Neural progenitor cell (in vitro differentiated cells): ENCODE data around the gene NHP2. TPM values are rescaled to one million over a fixed set of nuclear protein-coding genes. Genes with fewer than 3 reads are reported as not detected.
"Not testable (repeated sequence)": the region's sequence is repeated elsewhere in the genome, so short reads cannot be mapped to it uniquely, and the experiment has no call there.

Source experiments
- DNase-seq: peaks from one replicate; pipeline ENCODE4 v3.0.0-alpha.2; 2016; ENCODE audit warnings: low spot score
- H2AFZ ChIP-seq: fragments of 200-600 bp; sonication (generic); replicated peaks from 2 replicates; pipeline ENCODE4 v1.6.1; 2016; ENCODE audit warnings: antibody characterized with exemption
- H3F3A ChIP-seq: fragments of 200-600 bp; sonication (generic); 2 replicates; pipeline ENCODE4 v1.6.1; 2016; ENCODE audit warnings: antibody characterized with exemption, low read depth
- H3K27ac ChIP-seq: fragments of 200-600 bp; sonication (generic); 2 replicates; pipeline ENCODE4 v1.5.1; 2016; ENCODE audit warnings: mild to moderate bottlenecking
- H3K27me3 ChIP-seq: fragments of 200-600 bp; sonication (generic); 2 replicates; pipeline ENCODE4 v1.6.1; 2016; ENCODE audit warnings: mild to moderate bottlenecking, moderate library complexity
- H3K36me3 ChIP-seq: fragments of 200-600 bp; sonication (generic); 2 replicates; pipeline ENCODE4 v1.5.1; 2016
- H3K4me1 ChIP-seq: fragments of 200-600 bp; sonication (generic); 2 replicates; pipeline ENCODE4 v1.6.1; 2016; ENCODE audit warnings: mixed run types
- H3K4me2 ChIP-seq: fragments of 200-600 bp; sonication (generic); 2 replicates; pipeline ENCODE4 v1.6.1; 2016
- H3K4me3 ChIP-seq: fragments of 200-600 bp; sonication (generic); 2 replicates; pipeline ENCODE4 v1.5.1; 2016
- H3K79me2 ChIP-seq: fragments of 200-600 bp; sonication (generic); 2 replicates; pipeline ENCODE4 v1.6.1; 2016; ENCODE audit warnings: low read depth
- H3K9ac ChIP-seq: fragments of 200-600 bp; sonication (generic); 2 replicates; pipeline ENCODE4 v1.6.1; 2016
- H3K9me3 ChIP-seq: fragments of 200-600 bp; sonication (generic); 2 replicates; pipeline ENCODE4 v1.5.1; 2016; ENCODE audit warnings: low read depth
- H4K20me1 ChIP-seq: fragments of 200-600 bp; sonication (generic); 2 replicates; pipeline ENCODE4 v1.6.1; 2016; ENCODE audit warnings: low read depth
- H3K27ac Mint-ChIP-seq: 3 replicates; pipeline ENCODE4 v1.8.0; 2021; ENCODE audit warnings: mixed read lengths
- H3K27me3 Mint-ChIP-seq: 2 replicates; pipeline ENCODE4 v1.8.0; 2022; ENCODE audit warnings: low read depth, mild to moderate bottlenecking, inconsistent platforms, moderate library complexity, mixed read lengths; ENCODE audit not compliant: insufficient read depth
- H3K36me3 Mint-ChIP-seq: 3 replicates; pipeline ENCODE4 v1.8.0; 2021; ENCODE audit warnings: mixed read lengths
- H3K4me1 Mint-ChIP-seq: 3 replicates; pipeline ENCODE4 v1.8.0; 2021; ENCODE audit warnings: mixed read lengths
- H3K4me3 Mint-ChIP-seq: 3 replicates; pipeline ENCODE4 v1.8.0; 2021; ENCODE audit warnings: mild to moderate bottlenecking, moderate library complexity, mixed read lengths
- H3K9me3 Mint-ChIP-seq: 3 replicates; pipeline ENCODE4 v1.8.0; 2020; ENCODE audit warnings: mixed read lengths
- CTCF ChIP-seq: fragments of 200-600 bp; sonication (generic); IDR thresholded peaks from 2 replicates; pipeline ENCODE4 v1.5.1; 2017; ENCODE audit warnings: antibody characterized with exemption, mild to moderate bottlenecking
- EZH2 ChIP-seq: fragments of 200-600 bp; sonication (generic); IDR thresholded peaks from 2 replicates; pipeline ENCODE4 v1.6.1; 2017; ENCODE audit warnings: antibody characterized with exemption, mild to moderate bottlenecking, moderate library complexity
- EZH2phosphoT487 ChIP-seq: fragments of 200-600 bp; sonication (generic); IDR thresholded peaks from 2 replicates; pipeline ENCODE4 v1.6.1; 2017; ENCODE audit warnings: antibody characterized with exemption
- total RNA-seq: library from RNA; depleted of rRNA; stranded (reverse); fragments of >200 nt; gene quantifications from 2 replicates; pipeline ENCODE4 v1.2.3, GENCODE V29; 2015; ENCODE audit warnings: low replicate concordance

Gene NHP2
- total RNA-seq, 1 donor from 2014 or later: 357 TPM

GRCh38 chr5:178129296-178129695 is 24.4 kb downstream of the NHP2 start:
- Mint-ChIP-seq H3K27ac (peak overlapping the region; percentile 42), H3K27me3 (peaks cover 10% of the 10 kb centered on the region), H3K36me3 (peaks cover 11% of the 10 kb centered on the region), H3K4me3 (peak overlapping the region; percentile 86), H3K9me3 (no peaks in the 10 kb centered on the region), H3K4me1 (peaks cover 32% of the 10 kb centered on the region)
- Histone ChIP-seq H3K4me3 (no peak overlapping the region), H3K9ac (no peak overlapping the region), H3K9me3 (no peaks in the 10 kb centered on the region), H3K4me2 (no peak overlapping the region), H3K79me2 (peaks cover 25% of the 10 kb centered on the region), H3K27me3 (no peaks in the 10 kb centered on the region), H3K4me1 (peaks cover 21% of the 10 kb centered on the region), H3K27ac (no peak overlapping the region), H2AFZ (no peak overlapping the region), H4K20me1 (no peaks in the 10 kb centered on the region), H3F3A (peaks cover 54% of the 10 kb centered on the region), H3K36me3 (no peaks in the 10 kb centered on the region)
- DNase-seq: no peak
- no peak for TF ChIP-seq CTCF
- TF ChIP-seq EZH2phosphoT487: no peak
- TF ChIP-seq EZH2: no peak

GRCh38 chr5:178127300-178128009 is 26.2 kb downstream of the NHP2 start:
- peak overlapping the region; percentile 69 for H3K27ac Mint-ChIP-seq
- peak overlapping the region; percentile 65 for H3K4me2 ChIP-seq
- peak overlapping the region; percentile 83 for H3K27ac ChIP-seq
- H3K9me3 ChIP-seq, DNase-seq, H3K36me3 Mint-ChIP-seq, H3K4me3 Mint-ChIP-seq, H3K36me3 ChIP-seq, H3K4me3 ChIP-seq, H3K9me3 Mint-ChIP-seq, H3K9ac ChIP-seq, H2AFZ ChIP-seq, H4K20me1 ChIP-seq, H3K27me3 ChIP-seq: not testable (repeated sequence)
- peaks cover 10% of the 10 kb centered on the region for H3K27me3 Mint-ChIP-seq
- H3K79me2 ChIP-seq: peaks cover 15% of the 10 kb centered on the region
- peaks cover 21% of the 10 kb centered on the region for H3K4me1 ChIP-seq
- peaks cover 54% of the 10 kb centered on the region for H3F3A ChIP-seq
- H3K4me1 Mint-ChIP-seq: peaks cover 28% of the 10 kb centered on the region

GRCh38 chr5:178126556-178126955 is 27.1 kb downstream of the NHP2 start:
- H2AFZ ChIP-seq: no peak overlapping the region
- H3K9ac ChIP-seq: no peak overlapping the region
- peaks cover 21% of the 10 kb centered on the region for H3K4me1 ChIP-seq
- Mint-ChIP-seq H3K36me3 (peaks cover 3% of the 10 kb centered on the region), H3K9me3 (no peaks in the 10 kb centered on the region), H3K27me3 (peaks cover 8% of the 10 kb centered on the region), H3K27ac (no peak overlapping the region), H3K4me1 (peaks cover 25% of the 10 kb centered on the region), H3K4me3 (no peak overlapping the region)
- H4K20me1 ChIP-seq: peaks cover 1% of the 10 kb centered on the region
- no peaks in the 10 kb centered on the region for H3K27me3 ChIP-seq
- H3F3A ChIP-seq: peaks cover 51% of the 10 kb centered on the region
- DNase-seq: peak; percentile 82
- peaks cover 6% of the 10 kb centered on the region for H3K79me2 ChIP-seq
- H3K36me3 ChIP-seq: no peaks in the 10 kb centered on the region
- H3K27ac ChIP-seq: peak overlapping the region; percentile 83
- H3K9me3 ChIP-seq: no peaks in the 10 kb centered on the region
- H3K4me2 ChIP-seq: peak overlapping the region; percentile 65
- no peak for TF ChIP-seq CTCF
- TF ChIP-seq EZH2phosphoT487: no peak
- TF ChIP-seq EZH2: no peak
- H3K4me3 ChIP-seq: peak overlapping the region; percentile 2

- Mint-ChIP-seq H3K4me3 (no peak overlapping the region), H3K9me3 (no peaks in the 10 kb centered on the region), H3K36me3 (peaks cover 3% of the 10 kb centered on the region), H3K27me3 (peaks cover 8% of the 10 kb centered on the region), H3K27ac (peak overlapping the region; percentile 76), H3K4me1 (peaks cover 26% of the 10 kb centered on the region)
- DNase-seq: no peak
- Histone ChIP-seq H3K4me2 (no peak overlapping the region), H2AFZ (no peak overlapping the region), H3K27ac (no peak overlapping the region), H3K27me3 (no peaks in the 10 kb centered on the region), H4K20me1 (peaks cover 7% of the 10 kb centered on the region), H3K36me3 (no peaks in the 10 kb centered on the region), H3K79me2 (no peaks in the 10 kb centered on the region), H3K9me3 (no peaks in the 10 kb centered on the region), H3K4me1 (peaks cover 21% of the 10 kb centered on the region), H3F3A (peaks cover 41% of the 10 kb centered on the region), H3K9ac (no peak overlapping the region), H3K4me3 (no peak overlapping the region)
- no peak for TF ChIP-seq CTCF
- no peak for TF ChIP-seq EZH2
- no peak for TF ChIP-seq EZH2phosphoT487
Measured at GRCh38 chr5:178125253-178125906, 28.3 kb downstream of the NHP2 start.
